Measurements from ENCODE around the gene CCDC171.
A peak's percentile ranks its signal among the peaks of the same experiment; 100 is the strongest.

Gene CCDC171

GRCh38 chr9:15813076-15813475, 260.2 kb downstream of the CCDC171 start:
- DNase-seq (ENCODE audit: low read depth), result no peak
- no peak overlapping the region for H3K4me3 ChIP-seq (ENCODE audit: control insufficient read depth, low read depth, low read length)
- TF ChIP-seq, protein P1, sequence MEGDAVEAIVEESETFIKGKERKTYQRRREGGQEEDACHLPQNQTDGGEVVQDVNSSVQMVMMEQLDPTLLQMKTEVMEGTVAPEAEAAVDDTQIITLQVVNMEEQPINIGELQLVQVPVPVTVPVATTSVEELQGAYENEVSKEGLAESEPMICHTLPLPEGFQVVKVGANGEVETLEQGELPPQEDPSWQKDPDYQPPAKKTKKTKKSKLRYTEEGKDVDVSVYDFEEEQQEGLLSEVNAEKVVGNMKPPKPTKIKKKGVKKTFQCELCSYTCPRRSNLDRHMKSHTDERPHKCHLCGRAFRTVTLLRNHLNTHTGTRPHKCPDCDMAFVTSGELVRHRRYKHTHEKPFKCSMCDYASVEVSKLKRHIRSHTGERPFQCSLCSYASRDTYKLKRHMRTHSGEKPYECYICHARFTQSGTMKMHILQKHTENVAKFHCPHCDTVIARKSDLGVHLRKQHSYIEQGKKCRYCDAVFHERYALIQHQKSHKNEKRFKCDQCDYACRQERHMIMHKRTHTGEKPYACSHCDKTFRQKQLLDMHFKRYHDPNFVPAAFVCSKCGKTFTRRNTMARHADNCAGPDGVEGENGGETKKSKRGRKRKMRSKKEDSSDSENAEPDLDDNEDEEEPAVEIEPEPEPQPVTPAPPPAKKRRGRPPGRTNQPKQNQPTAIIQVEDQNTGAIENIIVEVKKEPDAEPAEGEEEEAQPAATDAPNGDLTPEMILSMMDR (conservative IDR thresholded peaks at IDR 0.05; ENCODE audit: control insufficient read depth, insufficient read depth, low read depth, low read length), result no peak

DNA sequence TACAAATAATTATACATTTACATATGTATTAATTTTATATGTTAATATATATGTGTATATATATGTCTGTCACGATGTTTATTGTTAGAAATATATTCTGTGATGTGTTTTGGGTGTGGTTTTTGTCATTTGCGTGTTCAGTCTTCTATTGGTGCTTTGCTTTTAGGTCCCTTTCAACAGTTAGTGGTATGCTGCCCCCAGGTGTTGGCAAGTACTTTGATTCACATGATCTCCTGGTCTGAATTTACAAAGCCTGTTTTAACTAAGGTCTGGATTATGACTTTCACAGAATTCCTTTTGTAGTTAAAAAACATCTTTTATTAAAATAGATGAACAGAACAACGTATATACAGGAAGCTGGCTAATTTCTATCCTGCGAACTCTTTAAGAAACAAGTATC, 271.5 kb downstream of the CCDC171 start:
- DNase-seq (ENCODE audit: low read depth), result peak; percentile 31
- H3K4me3 ChIP-seq (ENCODE audit: control insufficient read depth, low read depth, low read length), result no peak overlapping the region
- TF ChIP-seq, protein P1 (conservative IDR thresholded peaks at IDR 0.05; ENCODE audit: control insufficient read depth, insufficient read depth, low read depth, low read length), result no peak

- TF ChIP-seq, protein P1 (conservative IDR thresholded peaks at IDR 0.05; ENCODE audit: control insufficient read depth, insufficient read depth, low read depth, low read length), result no peak
- H3K4me3 ChIP-seq (ENCODE audit: control insufficient read depth, low read depth, low read length), result no peak overlapping the region
- DNase-seq (ENCODE audit: low read depth), result no peak
These were observed 278.5 kb downstream of the CCDC171 start for GRCh38 chr9:15831384-15831783.

GRCh38 chr9:15834541-15834940, 281.7 kb downstream of the CCDC171 start:
- DNase-seq (ENCODE audit: low read depth), result peak; percentile 27
- TF ChIP-seq, protein P1 (conservative IDR thresholded peaks at IDR 0.05; ENCODE audit: control insufficient read depth, insufficient read depth, low read depth, low read length), result no peak
- no peak overlapping the region for H3K4me3 ChIP-seq (ENCODE audit: control insufficient read depth, low read depth, low read length)

- TF ChIP-seq, protein P1 (conservative IDR thresholded peaks at IDR 0.05; ENCODE audit: control insufficient read depth, insufficient read depth, low read depth, low read length), result peak; percentile 73
- peak; percentile 71 for DNase-seq (ENCODE audit: low read depth)
These were observed 284.3 kb downstream of the CCDC171 start for GRCh38 chr9:15837079-15837679.

GRCh38 chr9:15842051-15842450, 289.2 kb downstream of the CCDC171 start:
- TF ChIP-seq, protein P1 (conservative IDR thresholded peaks at IDR 0.05; ENCODE audit: control insufficient read depth, insufficient read depth, low read depth, low read length), result no peak
- no peak overlapping the region for H3K4me3 ChIP-seq (ENCODE audit: control insufficient read depth, low read depth, low read length)
- DNase-seq (ENCODE audit: low read depth), result no peak

More at GRCh38 chr9:15837079-15837679, 284.3 kb downstream of the CCDC171 start:
- H3K4me3 ChIP-seq (ENCODE audit: control insufficient read depth, low read depth, low read length), result no peak overlapping the region

DNA sequence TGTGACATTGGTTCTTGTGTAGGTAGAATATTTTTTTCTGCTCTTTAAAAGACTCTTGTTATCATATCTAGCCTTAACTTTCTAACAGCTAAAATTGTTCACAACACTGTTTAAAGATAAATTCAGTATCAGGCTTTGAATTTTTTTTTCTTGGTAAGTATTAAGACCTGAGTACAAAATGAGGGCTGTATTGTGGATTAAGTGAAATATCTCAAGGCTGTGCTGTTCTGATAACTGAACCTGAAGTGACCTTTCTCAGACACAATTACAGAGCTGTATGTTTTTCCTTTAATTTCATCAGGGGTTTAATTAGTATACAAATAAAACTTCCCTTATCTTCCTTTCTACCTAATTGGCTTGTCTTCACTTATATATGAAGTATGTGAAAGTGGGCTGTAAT, 290.5 kb downstream of the CCDC171 start:
- no peak for DNase-seq (ENCODE audit: low read depth)
- H3K4me3 ChIP-seq (ENCODE audit: control insufficient read depth, low read depth, low read length), result no peak overlapping the region
- TF ChIP-seq, protein P1 (conservative IDR thresholded peaks at IDR 0.05; ENCODE audit: control insufficient read depth, insufficient read depth, low read depth, low read length), result no peak
